Stimulated activated CD4-positive, alpha-beta T cell treated with anti-CD3 and anti-CD28 coated beads, Interleukin-4, amount 100 ng/mL, for 4 hours (primary cell): ENCODE results near the gene ANKRD29.

Experiments used
- DNase-seq, 2 experiments: peaks; one replicate each; pipeline ENCODE4 v3.0.0-alpha.2; 2020

The ANKRD29 gene

GRCh38 chr18:23684515-23685197, 21.9 kb upstream of the ANKRD29 start:
- DNase-seq: no peak

- no peak for DNase-seq
These were observed 21.0 kb upstream of the ANKRD29 start for GRCh38 chr18:23683671-23684070.

- DNase-seq: no peak
These were observed 20.4 kb upstream of the ANKRD29 start for GRCh38 chr18:23683155-23683554.

- DNase-seq: no peak
These were observed 19.8 kb upstream of the ANKRD29 start for GRCh38 chr18:23682472-23682871.

- no peak for DNase-seq
These were observed 19.3 kb upstream of the ANKRD29 start for GRCh38 chr18:23682045-23682444.

GRCh38 chr18:23675896-23676295, 13.2 kb upstream of the ANKRD29 start:
- no peak for DNase-seq

- DNase-seq: no peak
These were observed 12.5 kb upstream of the ANKRD29 start for GRCh38 chr18:23675236-23675635.

GRCh38 chr18:23673725-23674124, 11.0 kb upstream of the ANKRD29 start:
- DNase-seq: no peak

GRCh38 chr18:23671564-23671963, 8.9 kb upstream of the ANKRD29 start:
- DNase-seq: no peak

- no peak for DNase-seq
These were observed 7.2 kb upstream of the ANKRD29 start for GRCh38 chr18:23669804-23670405.

GRCh38 chr18:23669202-23669766, 6.6 kb upstream of the ANKRD29 start:
- no peak for DNase-seq

- DNase-seq: no peak
These were observed 6.0 kb upstream of the ANKRD29 start for GRCh38 chr18:23668731-23669130.

- DNase-seq: no peak
These were observed 4.4 kb upstream of the ANKRD29 start for GRCh38 chr18:23667114-23667513.

- no peak for DNase-seq
These were observed 2.0 kb upstream of the ANKRD29 start for GRCh38 chr18:23664674-23665073.

GRCh38 chr18:23661735-23662308, 889 bp downstream of the ANKRD29 start:
- no peak for DNase-seq

- no peak for DNase-seq
These were observed 4.4 kb downstream of the ANKRD29 start for GRCh38 chr18:23658285-23658684.

- no peak for DNase-seq
These were observed 10.5 kb downstream of the ANKRD29 start for GRCh38 chr18:23652232-23652631.

- DNase-seq: no peak
These were observed 11.5 kb downstream of the ANKRD29 start for GRCh38 chr18:23650968-23651927.

GRCh38 chr18:23648940-23649607, 13.6 kb downstream of the ANKRD29 start:
- DNase-seq: no peak

- no peak for DNase-seq
These were observed 14.3 kb downstream of the ANKRD29 start for GRCh38 chr18:23648456-23648855.

- DNase-seq: no peak
These were observed 16.4 kb downstream of the ANKRD29 start for GRCh38 chr18:23646282-23646681.

- no peak for DNase-seq
These were observed 17.0 kb downstream of the ANKRD29 start for GRCh38 chr18:23645568-23646175.
